Breast epithelium (tissue), 4 donors: ENCODE measurements around the gene CROCC2. TPM values are rescaled to one million over a fixed set of nuclear protein-coding genes. Genes with fewer than 3 reads are reported as not detected.

ENCODE experiments used
- DNase-seq, 2 donors: peaks; one replicate each; pipeline ENCODE4 v3.0.0-alpha.2; 2019; ENCODE audit warnings: low spot score in 2 of 2
- H3K27ac ChIP-seq, 2 donors: fragments of 200-600 bp; sonication (generic) in 1 of 2; one replicate each; pipeline ENCODE4 v1.5.1; 2016 to 2019; ENCODE audit warnings: mild to moderate bottlenecking in 1 of 2
- H3K27me3 ChIP-seq, 2 donors: fragments of 200-600 bp; sonication (generic) in 1 of 2; one replicate each; pipeline versions ENCODE4 v1.5.1 to v1.6.0; 2017 to 2019; ENCODE audit warnings: control low read depth in 1 of 2, mild to moderate bottlenecking in 1 of 2
- H3K36me3 ChIP-seq: fragments of 200-600 bp; one replicate; pipeline ENCODE4 v1.5.1; 2019
- H3K4me1 ChIP-seq, 2 donors: fragments of 200-600 bp; sonication (generic); one replicate each; pipeline ENCODE4 v1.5.1; 2016 to 2019; ENCODE audit warnings: control low read depth in 1 of 2
- H3K4me3 ChIP-seq, 3 donors: fragments of 200-600 bp; sonication (generic); 1 replicate in 2 of 3; 2 replicates in 1 of 3; pipeline ENCODE4 v1.5.1; 2016 to 2019; ENCODE audit warnings: mild to moderate bottlenecking in 3 of 3, moderate library complexity in 2 of 3
- H3K9me3 ChIP-seq, 2 donors: fragments of 200-600 bp; sonication (generic) in 1 of 2; one replicate each; pipeline ENCODE4 v1.5.1; 2016 to 2019; ENCODE audit warnings: control low read depth in 1 of 2
- CTCF ChIP-seq, 3 donors: fragments of 450-650 bp; IDR thresholded peaks; one replicate each; pipeline ENCODE4 v1.5.1; 2016 to 2017; ENCODE audit warnings: antibody characterized with exemption in 3 of 3, mild to moderate bottlenecking in 3 of 3, moderate library complexity in 3 of 3
- POLR2A ChIP-seq: fragments of 450-650 bp; IDR thresholded peaks from one replicate; pipeline ENCODE4 v1.6.1; 2016; ENCODE audit warnings: antibody characterized with exemption, mild to moderate bottlenecking, moderate library complexity
- POLR2AphosphoS5 ChIP-seq, 3 donors: sonication (generic); formaldehyde crosslinking; IDR thresholded peaks; one replicate each; pipeline ENCODE4 v1.6.1; 2017; ENCODE audit warnings: antibody characterized with exemption in 3 of 3
- intact Hi-C: fragments of 100-400 bp; cut with DNase I; formaldehyde crosslinking; loops from one replicate; pipeline ENCODE4 v1.15.1; 2023; ENCODE audit warnings: low total_unique reads
- total RNA-seq, 3 donors: library from RNA; depleted of rRNA; stranded (reverse); fragments of >200 nt; gene quantifications; one replicate each; pipeline ENCODE4 v1.1.0, GENCODE V29; 2016

CROCC2 gene
- total RNA-seq, 3 donors from 2014 or later: 0.33 TPM; not detected in 2

- Histone ChIP-seq H3K27me3 (no peaks in the 10 kb centered on the region), H3K27ac (no peak overlapping the region), H3K36me3 (no peaks in the 10 kb centered on the region), H3K9me3 (no peaks in the 10 kb centered on the region), H3K4me3 (no peak overlapping the region), H3K4me1 (no peaks in the 10 kb centered on the region)
- peak in 1 of 2 donors; percentile 45 for DNase-seq
- TF ChIP-seq CTCF (IDR thresholded peaks at IDR 0.05) (no peak), POLR2AphosphoS5 (IDR thresholded peaks at IDR 0.05) (no peak), POLR2A (no peak)
- intact Hi-C loops: no loop called here
Measured at GRCh38 chr2:240871071-240871958, 34.8 kb upstream of the CROCC2 start.

GRCh38 chr2:240872317-240873097, 33.6 kb upstream of the CROCC2 start:
- H3K9me3 ChIP-seq: no peaks in the 10 kb centered on the region
- H3K36me3 ChIP-seq: no peaks in the 10 kb centered on the region
- DNase-seq: peak in 1 of 2 donors; percentile 40
- TF ChIP-seq POLR2AphosphoS5 (IDR thresholded peaks at IDR 0.05) (no peak), POLR2A (no peak), CTCF (IDR thresholded peaks at IDR 0.05) (no peak)
- H3K4me1 ChIP-seq: no peaks in the 10 kb centered on the region
- no peak overlapping the region for H3K4me3 ChIP-seq
- H3K27ac ChIP-seq: no peak overlapping the region
- H3K27me3 ChIP-seq: no peaks in the 10 kb centered on the region
- intact Hi-C loops: no loop called here

GRCh38 chr2:240873098-240873788, 32.9 kb upstream of the CROCC2 start:
- Histone ChIP-seq H3K36me3 (no peaks in the 10 kb centered on the region), H3K27me3 (no peaks in the 10 kb centered on the region), H3K4me1 (no peaks in the 10 kb centered on the region), H3K4me3 (no peak overlapping the region), H3K27ac (no peak overlapping the region), H3K9me3 (no peaks in the 10 kb centered on the region)
- peak in 1 of 2 donors; percentile 47 for DNase-seq
- intact Hi-C loops: no loop called here
- TF ChIP-seq CTCF (IDR thresholded peaks at IDR 0.05) (no peak), POLR2A (no peak), POLR2AphosphoS5 (IDR thresholded peaks at IDR 0.05) (no peak)

GRCh38 chr2:240873805-240874714, 32.1 kb upstream of the CROCC2 start:
- no peak for TF ChIP-seq CTCF (IDR thresholded peaks at IDR 0.05)
- no peak for TF ChIP-seq POLR2A
- no peaks in the 10 kb centered on the region for H3K27me3 ChIP-seq
- intact Hi-C loops: no loop called here
- no peak for DNase-seq
- no peak overlapping the region for H3K27ac ChIP-seq
- no peaks in the 10 kb centered on the region for H3K9me3 ChIP-seq
- H3K36me3 ChIP-seq: no peaks in the 10 kb centered on the region
- no peak overlapping the region for H3K4me3 ChIP-seq
- H3K4me1 ChIP-seq: no peaks in the 10 kb centered on the region
